ENCODE results near the gene HEMGN. TPM values are rescaled to one million over a fixed set of nuclear protein-coding genes. Genes with fewer than 3 reads are reported as not detected.
A peak's percentile ranks its signal among the peaks of the same experiment; 100 is the strongest.

Gene HEMGN
- total RNA-seq, 3 donors from 2014 or later (not counting 1 experiment from before 2014, with no cell fraction given): 0.47 to 0.75 (median 0.75) TPM

GRCh38 chr9:97984188-97985057, 46.5 kb upstream of the HEMGN start:
- no peaks in the 10 kb centered on the region for H3K27me3 Mint-ChIP-seq (ENCODE audit: low read depth in 2 of 2)
- no peaks in the 10 kb centered on the region for H3K9me3 Mint-ChIP-seq
- no peaks in the 10 kb centered on the region for H3K36me3 Mint-ChIP-seq
- no peaks in the 10 kb centered on the region for H3K27me3 ChIP-seq (ENCODE audit: control insufficient read depth, insufficient read depth, low read length)
- H3K4me3 ChIP-seq (ENCODE audit: low read length): peak overlapping the region; percentile 95
- under 1% methylated on average over 116 of the region's 116 CpGs for WGBS (ENCODE audit: insufficient coverage)
- H3K36me3 ChIP-seq (ENCODE audit: control insufficient read depth, insufficient read depth, low read length): no peaks in the 10 kb centered on the region
- peaks cover 18 to 39% of the 10 kb centered on the region in 2 donors for H3K4me1 Mint-ChIP-seq
- intact Hi-C loops (cut with micrococcal nuclease): loop anchor here (1.0 to 5.0 kb wide), 3 partner anchors 47 to 62 kb away; partner anchors contain the start of genes HEMGN and TRMO
- DNase-seq (peak; percentile 80 to 85), ATAC-seq (peak; percentile 30 to 51 (median 50))
- no peak for TF ChIP-seq CTCF (IDR thresholded peaks at IDR 0.05)
- H3K27ac Mint-ChIP-seq: peak overlapping the region; percentile 53 to 88
- H3K4me3 Mint-ChIP-seq: peak overlapping the region; percentile 72
- no peaks in the 10 kb centered on the region for H3K9me3 ChIP-seq (ENCODE audit: control insufficient read depth, insufficient read depth, low read length)
- peak overlapping the region; percentile 95 for H3K27ac ChIP-seq (ENCODE audit: low read length)
- peaks cover 20% of the 10 kb centered on the region for H3K4me1 ChIP-seq (ENCODE audit: control insufficient read depth, insufficient read depth, low read length)

DNA sequence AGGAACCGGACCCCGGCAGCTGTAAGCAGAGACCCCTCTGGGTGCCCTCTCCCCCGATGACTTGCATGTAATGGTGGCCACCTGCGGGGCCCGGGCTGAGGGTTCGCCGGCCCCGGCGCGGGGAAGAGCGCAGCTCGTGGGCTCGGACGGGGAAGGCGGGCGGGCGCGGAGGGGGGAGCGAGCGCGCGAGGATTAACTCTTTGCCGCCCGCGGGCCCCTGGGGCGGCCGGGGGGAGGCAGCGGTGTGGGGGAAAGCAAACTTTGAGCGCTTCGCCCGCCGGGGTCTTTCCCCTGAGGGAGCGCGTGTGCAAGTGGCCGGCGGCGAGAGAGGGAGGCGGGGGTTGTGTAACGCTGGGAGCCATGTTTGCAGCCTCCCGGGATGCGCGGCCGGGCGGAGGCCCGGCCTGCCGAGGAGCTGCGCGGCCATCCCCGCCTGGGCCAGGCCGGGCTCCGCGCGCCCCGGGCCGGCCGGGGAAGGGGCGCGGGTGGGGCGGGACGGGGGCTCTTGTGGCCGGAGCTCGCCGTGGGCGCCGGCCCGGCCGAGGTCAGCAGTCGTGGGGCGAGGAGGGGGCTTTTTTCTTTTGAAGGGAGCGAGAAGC, 45.7 kb upstream of the HEMGN start:
- H3K4me3 Mint-ChIP-seq: peak overlapping the region; percentile 84
- intact Hi-C loops (cut with micrococcal nuclease): loop anchor here (1.0 to 5.0 kb wide), 4 partner anchors 46 to 73 kb away; partner anchors contain the start of genes HEMGN, NANS and TRMO
- no peak for TF ChIP-seq CTCF (IDR thresholded peaks at IDR 0.05)

GRCh38 chr9:97982683-97983588, 45.0 kb upstream of the HEMGN start, which contains the start of gene ANP32B:
ANP32B (plus strand) TSS chr9:97983341; CDS start chr9:97983556, 215 bp downstream.
- Histone ChIP-seq H3K27ac (ENCODE audit: low read length) (peak within 1 kb of the TSS; percentile 95), H3K9me3 (ENCODE audit: control insufficient read depth, insufficient read depth, low read length) (no peaks in the 10 kb centered on the region), H3K4me1 (ENCODE audit: control insufficient read depth, insufficient read depth, low read length) (peaks cover 20% of the 10 kb centered on the region), H3K36me3 (ENCODE audit: control insufficient read depth, insufficient read depth, low read length) (no peaks in the 10 kb centered on the region), H3K27me3 (ENCODE audit: control insufficient read depth, insufficient read depth, low read length) (no peaks in the 10 kb centered on the region), H3K4me3 (ENCODE audit: low read length) (peak within 1 kb of the TSS; percentile 95)
- under 1% methylated on average over 104 of the region's 105 CpGs for WGBS (ENCODE audit: insufficient coverage)
- Mint-ChIP-seq H3K27ac (peak within 1 kb of the TSS; percentile 53 to 88), H3K4me1 (peaks cover 11 to 32% of the 10 kb centered on the region in 2 donors), H3K9me3 (no peaks in the 10 kb centered on the region), H3K36me3 (no peaks in the 10 kb centered on the region), H3K4me3 (peak within 1 kb of the TSS; percentile 84), H3K27me3 (ENCODE audit: low read depth in 2 of 2) (no peaks in the 10 kb centered on the region)
- peak; percentile 88 for TF ChIP-seq CTCF (IDR thresholded peaks at IDR 0.05)
- DNase-seq (peak; percentile 91 to 96), ATAC-seq (peak; percentile 81 to 94 (median 81))
- intact Hi-C loops (cut with micrococcal nuclease): loop anchor here (1.0 to 5.0 kb wide), 3 partner anchors 46 to 73 kb away; partner anchors contain the start of genes HEMGN and NANS

More for the DNA sequence above, 45.7 kb upstream of the HEMGN start:
- DNase-seq: peak; percentile 69 to 76
- under 1% methylated on average over 70 of the region's 70 CpGs for WGBS (ENCODE audit: insufficient coverage)
- no peaks in the 10 kb centered on the region for H3K36me3 Mint-ChIP-seq
- no peaks in the 10 kb centered on the region for H3K27me3 Mint-ChIP-seq (ENCODE audit: low read depth in 2 of 2)
- Histone ChIP-seq H3K27me3 (ENCODE audit: control insufficient read depth, insufficient read depth, low read length) (no peaks in the 10 kb centered on the region), H3K4me3 (ENCODE audit: low read length) (peak overlapping the region; percentile 95), H3K9me3 (ENCODE audit: control insufficient read depth, insufficient read depth, low read length) (no peaks in the 10 kb centered on the region), H3K36me3 (ENCODE audit: control insufficient read depth, insufficient read depth, low read length) (no peaks in the 10 kb centered on the region), H3K4me1 (ENCODE audit: control insufficient read depth, insufficient read depth, low read length) (peaks cover 20% of the 10 kb centered on the region), H3K27ac (ENCODE audit: low read length) (peak overlapping the region; percentile 95)
- ATAC-seq: peak; percentile 34 to 56 (median 35)
- peaks cover 11 to 34% of the 10 kb centered on the region in 2 donors for H3K4me1 Mint-ChIP-seq
- H3K9me3 Mint-ChIP-seq: no peaks in the 10 kb centered on the region
- H3K27ac Mint-ChIP-seq: peak overlapping the region; percentile 53 to 88
